GM19023 (cell line): ENCODE data around the gene PPM1E.
"Not testable (repeated sequence)": the region's sequence is repeated elsewhere in the genome, so short reads cannot be mapped to it uniquely, and the experiment has no call there.

Source experiments
- ATAC-seq: cut with Tn5 transposase; IDR thresholded peaks from one replicate; pipeline ENCODE4 v1.9.1; 2021; ENCODE audit warnings: mild to moderate bottlenecking, moderate library complexity; ENCODE audit not compliant: unreplicated experiment

PPM1E gene

DNA sequence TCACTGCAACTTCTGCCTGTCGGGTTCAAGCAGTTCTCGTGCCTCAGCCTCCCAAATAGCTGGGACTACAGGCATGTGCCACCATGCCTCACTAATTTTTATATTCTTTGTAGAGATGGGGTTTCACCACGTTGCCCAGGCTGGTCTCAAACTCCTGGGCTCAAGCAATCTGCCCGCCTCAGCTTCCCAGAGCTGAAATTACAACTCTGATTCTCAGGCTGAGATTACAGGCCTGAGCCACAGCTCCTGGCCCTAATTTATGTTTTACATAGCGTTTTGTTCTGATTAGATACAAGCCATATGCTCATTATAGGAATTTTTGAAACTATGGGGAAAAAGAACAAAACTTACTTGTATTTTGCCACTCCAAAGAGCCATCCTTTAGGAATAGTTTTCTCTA, 22.8 kb downstream of the PPM1E start:
- ATAC-seq = not testable (repeated sequence)

DNA sequence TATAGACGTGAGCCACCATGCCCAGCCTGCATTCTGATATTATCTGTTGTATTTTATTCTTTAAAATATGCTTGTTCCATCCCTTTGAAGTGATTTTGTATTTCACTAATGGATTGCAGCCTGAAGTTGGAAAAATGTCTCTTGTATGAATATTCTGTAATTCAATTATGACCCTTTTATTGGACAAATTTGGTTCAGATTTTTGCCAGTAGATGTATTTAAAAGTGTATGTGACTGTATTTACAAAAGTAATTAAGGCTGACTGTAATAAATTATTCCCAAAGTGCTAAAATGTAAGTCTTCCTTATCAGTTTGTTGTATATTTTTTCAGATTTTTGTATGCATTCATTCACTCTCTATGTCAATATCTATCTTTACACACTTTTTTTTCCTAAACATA, 23.8 kb downstream of the PPM1E start:
- ATAC-seq = no peak

DNA sequence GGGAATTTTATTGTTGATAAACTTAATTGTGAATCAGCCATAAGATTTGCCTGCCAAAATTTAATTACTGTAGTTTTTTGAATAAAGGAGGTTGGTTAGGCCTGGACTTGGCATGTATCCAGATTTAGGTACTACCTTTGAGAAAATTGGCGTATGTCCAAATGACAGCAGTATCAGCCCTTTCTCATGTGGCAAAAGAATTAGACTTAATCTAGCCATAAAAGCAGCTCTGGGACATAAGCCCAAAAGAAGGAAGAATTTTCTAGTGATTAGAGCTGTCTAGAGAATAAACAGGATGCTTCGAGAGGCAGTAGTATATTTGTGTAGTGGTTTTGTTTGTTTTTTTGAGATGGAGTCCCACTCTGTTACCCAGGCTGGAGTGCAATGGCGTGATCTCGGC, 27.7 kb downstream of the PPM1E start:
- ATAC-seq = no peak

DNA sequence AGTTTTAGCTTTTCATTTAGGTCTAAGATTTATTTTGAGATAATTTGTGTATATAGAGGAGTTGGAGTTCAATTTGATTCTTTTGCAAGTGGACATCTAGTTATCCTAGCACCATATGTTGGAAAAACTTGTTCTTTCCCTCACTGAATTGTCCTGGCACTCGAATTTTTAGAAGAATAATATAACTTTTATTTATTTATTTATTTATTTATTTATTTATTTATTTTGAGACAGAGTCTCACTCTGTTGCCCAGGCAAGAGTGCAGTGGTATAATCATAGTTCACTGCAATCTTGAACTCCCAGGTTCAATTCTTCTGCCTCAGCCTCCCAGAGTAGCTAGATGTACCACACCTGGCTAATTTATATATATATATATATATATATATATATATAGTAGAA, 29.4 kb downstream of the PPM1E start:
- ATAC-seq = no peak

DNA sequence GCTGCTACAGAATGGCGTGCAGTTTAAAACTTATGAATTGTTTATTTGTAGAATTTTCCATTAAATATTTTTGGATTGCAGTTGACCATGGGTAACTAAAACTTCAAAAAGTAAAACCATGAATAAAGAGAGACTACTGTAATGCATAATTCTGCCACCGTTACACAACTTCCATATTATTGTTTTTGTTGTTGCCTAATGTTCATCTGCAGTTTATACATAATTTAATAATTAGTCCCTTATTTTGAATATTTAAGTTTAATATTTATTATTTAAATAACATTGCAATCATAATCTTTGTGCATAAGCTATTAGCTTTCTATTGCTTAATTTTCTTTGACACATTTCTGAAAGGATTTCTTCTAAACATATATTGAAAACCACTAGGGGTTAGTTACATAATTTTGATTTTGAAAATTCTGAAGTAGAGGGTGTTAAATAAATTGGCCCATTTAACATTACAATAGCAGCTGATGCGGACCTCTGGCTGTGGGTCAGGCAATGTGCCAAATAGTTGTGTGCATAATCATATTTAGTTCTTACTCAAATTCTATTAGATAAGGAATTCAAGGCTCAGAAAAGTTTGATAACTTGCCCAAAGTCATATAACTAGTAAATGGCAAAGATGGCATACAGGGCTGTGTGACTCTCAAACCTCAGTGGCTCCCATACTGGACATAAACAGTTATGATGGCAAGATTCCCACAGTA, 31.1 kb downstream of the PPM1E start:
- no peak for ATAC-seq

DNA sequence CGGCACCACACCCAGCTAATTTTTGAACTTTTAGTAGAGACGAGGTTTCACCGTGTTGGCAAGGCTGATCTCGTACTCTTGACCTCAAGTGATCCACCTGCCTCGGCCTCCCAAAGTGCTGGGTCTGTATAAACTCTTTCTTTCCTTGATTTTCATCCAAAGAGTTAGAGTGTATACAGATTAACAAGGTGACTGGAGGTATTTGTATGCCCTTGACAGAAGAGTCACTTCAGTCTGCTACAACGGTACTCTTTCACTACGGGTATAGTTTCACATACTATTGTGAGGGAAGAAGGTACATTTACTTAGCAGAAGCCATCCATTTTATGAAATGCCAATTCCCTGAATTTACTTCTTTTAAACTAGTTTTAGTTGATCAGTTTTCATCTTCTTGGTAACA, 32.5 kb downstream of the PPM1E start:
- ATAC-seq = no peak

DNA sequence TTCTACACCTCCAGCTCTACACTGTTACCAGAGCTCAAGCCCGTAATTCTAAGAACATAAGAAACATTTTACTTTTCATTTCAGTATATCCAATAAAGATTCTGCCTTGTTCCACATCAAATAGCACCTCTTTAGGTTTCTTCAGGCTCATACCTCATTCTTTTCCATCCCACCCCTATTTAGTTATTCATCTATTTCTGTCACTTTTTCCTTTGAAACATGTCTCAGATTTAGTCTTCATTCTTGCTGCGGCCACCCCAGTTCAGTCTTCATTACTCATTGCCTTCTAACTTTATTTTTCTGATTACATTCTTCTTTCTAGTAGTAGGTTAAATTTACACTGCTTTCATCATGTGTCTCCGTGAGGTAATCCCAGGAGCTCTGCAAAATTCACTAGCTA, 33.5 kb downstream of the PPM1E start:
- no peak for ATAC-seq

DNA sequence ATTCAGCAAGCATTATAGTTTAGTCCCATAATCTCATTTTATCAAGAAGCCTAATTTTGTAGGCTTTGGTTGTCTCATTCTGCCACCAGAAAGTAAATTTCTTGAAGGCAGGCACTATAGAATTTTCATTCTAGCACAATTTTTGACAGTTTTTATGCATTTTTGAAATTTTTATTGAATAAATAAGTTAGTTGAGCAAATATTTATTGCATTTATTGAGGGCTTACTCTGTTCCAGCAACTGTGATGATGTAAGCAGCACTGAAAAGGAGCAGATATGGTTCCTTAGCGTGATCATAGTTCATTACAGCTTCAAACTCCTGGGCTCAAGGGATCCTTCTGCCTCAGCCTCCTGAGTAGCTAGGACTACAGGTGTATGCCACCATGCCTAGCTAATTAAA, 34.2 kb downstream of the PPM1E start:
- no peak for ATAC-seq

DNA sequence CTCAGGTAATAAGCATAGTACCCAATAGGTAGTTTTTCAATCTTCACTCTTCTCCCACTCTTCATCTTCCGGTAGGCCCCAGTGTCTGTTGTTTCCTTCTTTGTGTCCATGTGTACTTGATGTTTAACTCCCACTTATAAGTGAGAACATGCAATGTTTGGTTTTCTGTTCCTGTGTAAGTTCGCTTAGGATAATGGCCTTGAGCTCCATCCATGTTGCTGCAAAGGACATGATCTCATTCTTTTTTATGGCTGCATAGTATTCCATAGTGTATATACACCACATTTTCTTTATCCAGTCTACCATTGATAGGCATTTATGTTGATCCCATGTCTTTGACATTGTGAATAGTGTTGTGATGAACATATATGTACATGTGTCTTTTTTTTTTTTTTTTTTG, 38.9 kb downstream of the PPM1E start:
- ATAC-seq = not testable (repeated sequence)

DNA sequence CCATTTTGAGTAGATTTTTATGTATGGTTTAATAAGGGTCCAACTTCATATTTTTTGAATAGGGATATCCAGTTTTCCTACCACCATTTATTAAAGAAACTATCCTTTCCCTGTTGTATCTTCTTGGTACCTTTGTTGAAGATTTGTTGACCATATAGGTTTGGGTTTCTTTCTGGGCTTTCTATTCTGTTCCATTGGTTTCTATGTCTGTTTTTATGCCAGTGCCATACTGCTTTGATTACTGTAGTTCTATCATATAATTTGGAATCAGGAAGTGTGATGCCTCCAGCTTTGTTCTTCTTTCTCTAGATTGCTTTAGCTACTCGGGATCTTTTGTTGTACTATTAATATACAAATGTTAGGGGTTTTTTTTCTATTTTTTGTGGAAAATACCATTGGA, 46.5 kb downstream of the PPM1E start:
- ATAC-seq = no peak

DNA sequence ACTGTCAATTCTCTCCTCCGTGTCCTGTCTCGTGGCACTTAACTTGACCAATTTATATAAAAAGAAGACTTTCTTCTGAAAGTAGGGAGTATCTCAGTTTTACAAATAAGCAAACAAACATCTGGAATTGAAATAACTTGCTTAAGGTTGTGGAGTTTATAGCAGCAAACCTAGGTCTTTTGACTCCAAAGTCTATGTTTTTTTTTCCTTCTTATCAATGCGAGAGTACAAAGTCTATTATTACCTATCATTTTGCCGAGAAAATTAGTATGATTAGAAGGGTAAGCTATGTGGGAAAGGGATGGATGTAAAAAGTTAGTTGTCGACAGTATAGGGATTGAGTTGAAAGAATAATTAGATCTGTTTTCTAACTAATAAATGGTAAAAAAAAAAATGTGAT, 50.4 kb downstream of the PPM1E start:
- ATAC-seq = no peak

DNA sequence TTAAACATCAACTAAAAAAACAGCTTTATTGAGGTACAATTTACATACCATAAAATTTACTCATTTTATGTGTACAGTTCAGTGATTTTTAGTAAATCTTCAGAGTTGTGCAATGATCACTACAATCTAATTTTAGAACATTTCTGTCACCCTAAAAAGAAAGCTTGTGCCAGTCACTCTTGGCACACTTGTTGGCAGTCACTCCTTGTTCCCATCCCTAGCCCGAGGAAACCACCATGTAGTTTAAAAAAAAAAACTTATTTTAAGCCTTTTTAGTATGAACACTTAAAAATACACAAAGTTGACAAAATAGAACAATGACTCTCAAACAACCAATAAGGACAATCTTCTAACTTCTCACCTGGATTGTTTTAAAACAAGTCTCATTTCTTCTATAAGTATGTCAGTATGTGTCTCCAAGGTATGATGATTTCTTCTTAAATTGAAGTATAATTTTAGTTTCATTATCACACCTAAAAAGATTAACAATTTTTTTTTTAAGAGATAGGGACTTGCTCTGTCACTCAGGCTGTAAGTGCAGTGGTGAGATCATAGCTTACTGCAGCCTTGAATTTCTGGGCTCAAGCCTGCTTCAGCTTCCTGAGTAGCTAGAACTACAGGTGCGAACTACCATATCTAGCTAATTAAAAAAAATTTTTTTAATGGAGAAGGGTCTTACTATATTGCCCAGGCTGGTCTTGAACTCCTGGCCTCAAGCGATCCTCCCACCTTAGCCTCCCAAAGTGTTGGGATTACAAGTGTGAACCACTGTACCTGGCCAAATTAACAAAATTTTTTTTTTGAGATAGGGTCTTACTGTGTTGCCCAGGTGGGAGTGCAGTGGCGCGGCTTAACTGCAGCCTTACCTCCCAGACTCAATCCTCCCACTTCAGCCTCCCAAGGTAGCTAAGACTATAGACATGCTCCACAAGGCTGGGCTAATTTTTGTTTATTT, 53.2 kb downstream of the PPM1E start:
- no peak for ATAC-seq

DNA sequence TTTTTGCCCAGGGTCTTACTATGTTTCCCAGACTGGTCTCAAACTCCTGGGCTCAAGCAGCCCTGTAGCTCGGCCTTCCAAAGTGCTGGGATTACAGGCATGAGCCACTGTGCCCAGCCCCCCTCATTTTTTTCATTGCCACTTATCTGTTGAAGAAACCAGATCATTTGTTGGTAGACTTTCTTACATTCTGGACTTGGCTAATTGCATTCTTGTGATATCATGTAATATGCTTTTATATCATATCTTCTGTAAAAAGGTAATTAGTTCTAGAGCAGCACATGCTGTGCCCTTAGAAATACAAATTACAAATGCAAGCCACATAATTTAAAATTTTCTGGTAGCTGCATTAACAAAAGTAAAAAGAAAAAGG, 53.9 kb downstream of the PPM1E start:
- no peak for ATAC-seq

DNA sequence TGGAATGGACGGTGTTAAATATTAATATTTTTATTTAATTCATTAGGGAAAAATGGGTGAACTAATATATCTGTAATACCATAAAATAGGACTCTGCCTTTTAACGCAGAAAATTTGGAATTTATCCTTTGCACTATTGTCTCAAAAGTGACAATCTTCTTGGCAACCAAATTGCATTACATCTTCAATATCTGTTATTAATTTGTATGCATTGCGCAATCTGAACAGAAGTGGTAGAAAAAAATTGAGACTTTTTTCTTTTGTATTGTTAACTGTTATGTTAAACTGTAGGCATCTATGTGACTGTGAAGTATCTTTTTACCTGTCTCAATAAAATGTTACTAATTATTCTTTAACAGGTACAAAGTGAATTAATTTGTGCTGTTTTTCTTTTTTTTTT, 55.6 kb downstream of the PPM1E start:
- no peak for ATAC-seq

DNA sequence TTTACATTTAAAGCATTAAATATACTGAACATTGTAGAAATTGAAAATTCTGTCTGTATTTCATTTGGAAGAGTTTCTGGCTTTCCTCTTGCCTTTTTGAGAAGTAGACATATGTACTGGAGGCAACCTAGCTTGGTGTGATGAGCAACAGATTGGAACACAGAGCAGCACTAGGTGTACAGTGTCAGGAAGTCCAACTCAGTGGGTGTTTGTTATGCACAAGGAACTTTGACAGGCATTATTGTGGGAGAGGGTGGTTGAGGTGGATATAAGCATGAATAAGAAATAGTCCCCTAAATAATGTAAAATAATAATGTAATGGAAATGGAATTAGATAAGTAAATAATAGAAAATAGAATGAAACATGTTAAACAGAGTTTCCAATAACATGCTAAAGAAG, 58.1 kb downstream of the PPM1E start:
- ATAC-seq = no peak

DNA sequence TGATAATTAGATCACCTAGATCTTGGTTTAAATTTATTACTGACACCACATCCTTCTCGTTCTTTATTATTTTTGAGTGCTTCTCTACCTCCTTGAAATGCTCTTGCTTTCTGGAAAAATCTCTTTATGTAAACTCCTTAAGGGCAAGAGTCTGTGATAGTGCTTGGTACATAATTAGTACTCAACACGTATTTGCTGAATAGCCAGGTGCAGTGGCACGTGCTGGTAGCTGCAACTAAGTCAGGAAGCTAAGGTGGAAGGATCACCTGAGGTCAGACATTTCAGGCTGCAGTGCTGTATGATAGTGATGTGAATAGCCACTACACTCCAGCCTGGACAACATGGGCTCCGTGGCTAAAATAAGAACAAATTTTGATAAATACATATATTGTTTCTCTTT, 63.0 kb downstream of the PPM1E start:
- no peak for ATAC-seq

DNA sequence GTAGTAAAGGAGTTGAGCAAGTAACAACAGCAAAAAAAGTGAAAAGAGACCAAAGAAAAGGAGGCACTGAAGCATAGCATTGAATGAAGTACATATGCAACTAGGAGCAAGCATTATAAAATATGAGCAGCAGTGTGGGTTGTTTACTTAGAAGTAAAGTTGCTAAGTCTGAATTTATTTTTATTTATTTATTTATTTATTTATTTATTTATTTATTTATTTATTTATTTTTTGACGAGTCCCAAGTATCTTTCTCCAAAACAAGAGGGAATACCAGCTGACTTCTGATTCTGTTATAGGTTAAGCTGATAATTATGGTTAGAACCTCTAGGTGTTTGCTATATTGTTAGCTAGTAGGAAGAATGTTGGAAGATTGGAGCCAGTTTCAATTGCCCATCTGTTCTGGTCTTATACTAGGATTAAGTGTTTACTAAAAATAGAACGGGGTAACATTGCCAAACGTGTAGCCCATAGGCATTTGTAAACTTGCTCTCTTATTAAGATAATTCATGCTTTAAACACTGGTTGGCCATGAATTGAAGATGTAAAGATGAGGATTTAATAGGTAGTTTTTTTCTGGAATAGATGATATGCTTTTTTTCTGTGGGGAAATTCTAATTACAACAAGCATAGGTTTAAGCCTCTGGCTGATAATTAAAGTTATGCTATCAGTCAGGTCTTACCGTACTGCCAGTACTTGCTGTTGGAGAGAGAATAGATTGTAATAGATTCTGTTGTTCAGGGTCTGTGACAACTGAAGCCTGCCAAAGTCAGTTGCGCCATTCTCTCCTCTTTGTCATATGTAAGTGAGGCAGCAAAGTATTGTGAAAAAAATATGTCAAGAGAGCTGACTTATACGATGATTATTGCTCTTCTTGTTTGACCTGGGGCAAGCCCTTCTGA, 66.7 kb downstream of the PPM1E start:
- no peak for ATAC-seq

DNA sequence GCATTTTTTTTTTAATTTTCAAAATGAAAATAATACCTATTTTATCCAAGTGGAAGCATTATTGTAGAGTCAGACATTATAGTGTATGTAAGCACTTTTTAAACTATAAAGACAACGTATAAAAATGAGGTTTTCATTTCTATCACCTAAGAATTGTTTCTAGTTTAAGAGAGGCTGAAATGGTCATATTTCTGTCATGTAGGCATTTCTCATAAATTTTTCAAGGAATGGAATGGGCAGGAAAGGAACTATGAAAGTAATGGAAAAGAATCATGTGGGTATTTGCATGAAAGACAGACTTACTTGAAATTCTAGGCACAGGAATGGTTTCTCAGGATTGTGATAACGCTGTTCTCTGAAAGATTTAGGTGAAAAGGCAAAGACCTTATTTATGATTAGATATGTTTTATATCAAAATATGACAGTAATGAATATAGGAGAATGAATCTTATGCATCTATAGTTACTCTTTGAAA, 67.4 kb downstream of the PPM1E start:
- ATAC-seq = no peak

DNA sequence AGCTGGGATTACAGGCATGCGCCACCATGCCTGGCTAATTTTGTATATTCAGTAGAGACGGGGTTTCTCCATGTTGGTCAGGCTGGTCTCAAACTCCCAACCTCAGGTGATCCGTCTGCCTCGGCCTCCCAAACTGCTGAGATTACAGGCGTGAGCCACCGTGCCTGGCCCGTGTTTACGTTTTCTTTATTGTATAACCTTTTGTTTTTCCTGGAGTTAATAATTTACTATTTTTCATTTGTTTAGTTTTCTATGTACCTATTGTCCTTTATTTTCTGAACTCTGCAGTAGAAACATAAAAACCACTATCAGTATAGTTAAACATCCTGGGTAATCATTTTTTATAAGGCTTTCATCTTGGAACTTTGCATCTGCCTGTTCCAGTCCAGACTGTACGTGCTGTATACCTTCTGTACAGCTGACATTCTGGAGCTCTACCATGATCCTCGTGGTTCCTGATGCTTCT, 73.6 kb downstream of the PPM1E start:
- ATAC-seq = no peak

DNA sequence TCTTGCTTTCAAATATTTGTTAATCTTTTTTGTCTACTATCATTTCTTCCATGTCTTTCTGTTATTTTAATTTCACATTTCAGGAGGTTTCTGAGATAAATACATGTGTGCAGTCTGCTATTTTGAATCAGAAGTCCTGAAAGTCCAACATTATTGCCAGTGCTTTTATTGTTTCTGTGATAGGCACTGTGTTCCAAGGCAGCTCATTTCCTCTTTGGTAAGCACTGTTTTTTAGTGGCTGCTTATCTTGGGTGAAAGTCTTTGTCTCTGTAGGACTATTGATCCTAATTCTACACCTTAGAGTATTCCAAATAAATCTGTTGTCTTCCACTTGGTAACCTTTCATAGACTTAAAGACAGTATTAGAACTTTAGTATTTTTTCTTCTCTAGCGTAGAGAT, 76.1 kb downstream of the PPM1E start:
- no peak for ATAC-seq

DNA sequence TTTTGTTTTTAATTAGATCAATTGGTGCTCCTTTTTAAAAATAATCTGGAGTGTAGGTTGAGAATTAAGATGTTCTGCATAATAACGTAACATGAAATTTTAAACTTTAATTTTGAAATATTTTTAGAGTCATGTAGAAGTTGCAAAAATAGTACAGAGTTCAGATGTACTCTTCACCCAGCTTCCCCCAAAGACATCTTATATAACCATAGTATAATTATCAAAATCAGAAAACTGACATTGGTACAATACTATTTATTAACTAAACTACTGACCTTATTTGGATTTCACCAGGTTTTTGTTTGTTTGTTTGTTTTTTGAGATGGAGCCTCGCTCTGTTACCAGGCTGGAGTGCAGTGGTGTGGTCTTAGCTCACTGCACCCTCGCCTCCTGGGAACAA, 76.9 kb downstream of the PPM1E start:
- no peak for ATAC-seq
